ENCODE data around the gene TAGAP.

GRCh38 chr6:159065091-159065490 is 20.3 kb upstream of the TAGAP start:
- TF ChIP-seq CTCF (IDR thresholded peaks at IDR 0.05; ENCODE audit: low read length) (no peak), EZH2 (optimal IDR thresholded peaks at IDR 0.05; ENCODE audit: low read depth, low read length) (no peak), EZH2phosphoT487 (IDR thresholded peaks at IDR 0.05; ENCODE audit: low read length) (no peak)
